Lung microvascular endothelial cell (primary cell): ENCODE measurements around the gene NUP214. TPM values are rescaled to one million over a fixed set of nuclear protein-coding genes. Genes with fewer than 3 reads are reported as not detected.
A peak's percentile ranks its signal among the peaks of the same experiment; 100 is the strongest.
"Not testable (repeated sequence)": the region's sequence is repeated elsewhere in the genome, so short reads cannot be mapped to it uniquely, and the experiment has no call there.

Source experiments
- DNase-seq, 2 donors: peaks; one replicate each; pipeline versions ENCODE4 v3.0.0 to v3.0.0-alpha.2; 2010; ENCODE audit warnings: low read depth in 2 of 2
- total RNA-seq: library from RNA; depleted of rRNA; stranded (reverse); fragments of >200 nt; gene quantifications from 2 replicates; pipeline ENCODE4 v1.2.1, GENCODE V29; 2014

NUP214 gene
- total RNA-seq, 1 donor from 2014 or later, result 7.5 TPM

DNA sequence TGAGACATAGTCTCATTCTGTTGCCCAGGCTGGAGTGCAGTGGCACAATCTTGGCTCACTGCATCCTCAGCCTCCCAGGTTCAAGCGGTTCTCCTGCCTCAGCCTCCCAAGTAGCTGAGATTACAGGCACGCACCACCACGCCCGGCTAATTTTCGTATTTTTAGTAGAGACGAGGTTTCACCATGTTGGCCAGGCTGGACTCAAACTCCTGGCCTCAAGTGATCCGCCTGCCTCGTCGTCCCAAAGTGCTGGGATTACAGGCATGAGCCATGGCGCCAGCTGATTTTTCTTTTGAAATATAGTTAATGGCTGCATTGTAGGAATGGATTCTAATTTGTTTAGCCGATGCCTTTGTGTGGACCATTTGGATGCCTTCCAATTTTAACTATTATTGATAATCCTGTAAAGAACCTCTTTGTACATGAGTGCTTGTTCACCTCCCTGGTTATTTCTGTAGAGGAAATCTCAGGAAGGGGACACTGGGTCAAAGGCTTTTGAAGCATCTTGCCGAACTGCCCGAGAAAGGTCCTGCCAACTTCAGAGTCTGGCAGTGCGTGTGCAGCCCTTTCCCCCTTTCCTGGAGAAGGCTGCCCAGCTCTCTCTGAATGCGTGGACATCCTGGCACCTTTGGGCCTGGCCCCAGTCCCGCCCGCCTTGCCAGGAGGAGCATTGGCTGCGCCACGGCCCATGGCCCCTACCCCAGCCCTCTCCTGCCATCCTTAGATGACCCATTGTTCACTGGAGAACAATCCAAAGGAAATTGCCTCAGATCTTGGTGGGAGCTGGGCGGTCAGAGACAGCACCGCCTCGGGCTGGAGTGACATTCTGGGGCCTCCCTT, 8.9 kb upstream of the NUP214 start:
- DNase-seq, result peak; percentile 13 to 66

DNA sequence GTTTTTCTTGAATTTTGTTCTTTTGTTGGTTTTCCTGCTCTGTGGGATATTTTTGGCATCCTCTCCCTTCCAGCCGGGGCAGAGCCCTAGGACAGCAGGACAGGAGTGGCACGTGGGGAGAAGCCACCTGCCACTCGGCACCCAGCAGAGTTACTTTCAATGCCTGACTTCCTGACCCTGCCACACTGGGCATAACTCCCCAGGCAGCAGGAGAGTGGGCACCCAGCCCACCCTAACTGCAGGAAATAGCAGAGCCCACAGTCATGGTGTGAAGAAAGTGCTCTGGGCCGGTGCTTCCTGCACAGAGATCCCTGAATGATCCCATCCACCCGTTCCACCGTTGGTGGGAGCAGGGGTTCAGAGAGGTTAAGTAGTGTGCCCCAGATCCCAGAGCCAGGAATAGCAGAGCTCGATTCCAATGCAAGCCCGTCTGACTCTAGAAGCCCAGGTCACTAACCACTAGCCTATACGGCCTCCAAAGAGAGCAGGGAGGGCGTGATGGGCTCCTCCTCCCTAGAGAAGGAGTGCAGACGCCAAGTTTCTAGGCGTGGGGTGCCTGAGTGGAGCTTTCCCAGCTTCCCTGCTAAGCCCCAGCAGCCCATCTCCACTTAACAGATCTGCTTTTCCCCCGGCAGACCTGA, 8.1 kb upstream of the NUP214 start:
- DNase-seq, result peak; percentile 19 to 70

DNA sequence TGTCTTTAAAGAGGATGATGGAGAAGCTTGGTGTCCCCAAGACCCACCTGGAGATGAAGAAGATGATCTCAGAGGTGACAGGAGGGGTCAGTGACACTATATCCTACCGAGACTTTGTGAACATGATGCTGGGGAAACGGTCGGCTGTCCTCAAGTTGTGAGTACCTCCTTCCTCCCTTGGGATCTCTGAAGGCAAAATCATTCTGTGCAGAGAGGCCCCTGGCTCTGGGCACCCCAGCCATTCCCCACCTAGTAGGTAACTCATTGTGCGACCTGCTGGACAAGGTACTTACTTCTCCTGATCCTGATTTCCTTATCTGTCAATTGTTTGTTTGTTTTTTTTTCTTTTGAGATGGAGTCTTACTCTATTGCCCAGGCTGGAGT, 7.6 kb upstream of the NUP214 start:
- DNase-seq, result no peak

DNA sequence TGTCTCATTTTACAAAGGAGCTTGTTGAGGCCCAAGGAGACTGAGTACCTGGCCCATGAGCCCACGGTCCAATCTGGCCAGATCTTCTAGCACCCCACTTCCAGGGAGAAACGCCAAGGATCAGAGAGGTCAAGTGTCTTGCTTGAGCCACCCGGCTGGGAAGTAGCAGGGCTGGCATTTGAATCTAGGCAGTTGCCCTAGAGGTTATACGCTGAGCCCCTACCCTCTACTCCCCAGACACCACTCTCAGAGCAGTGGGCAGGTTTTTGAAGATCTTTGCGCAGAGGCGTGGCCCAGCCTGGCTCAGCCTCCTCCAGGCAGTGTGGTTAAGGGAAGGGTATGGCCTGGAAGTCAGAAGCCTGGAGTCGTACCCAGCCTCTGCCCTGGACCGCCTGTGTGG, 5.8 kb upstream of the NUP214 start:
- no peak for DNase-seq

DNA sequence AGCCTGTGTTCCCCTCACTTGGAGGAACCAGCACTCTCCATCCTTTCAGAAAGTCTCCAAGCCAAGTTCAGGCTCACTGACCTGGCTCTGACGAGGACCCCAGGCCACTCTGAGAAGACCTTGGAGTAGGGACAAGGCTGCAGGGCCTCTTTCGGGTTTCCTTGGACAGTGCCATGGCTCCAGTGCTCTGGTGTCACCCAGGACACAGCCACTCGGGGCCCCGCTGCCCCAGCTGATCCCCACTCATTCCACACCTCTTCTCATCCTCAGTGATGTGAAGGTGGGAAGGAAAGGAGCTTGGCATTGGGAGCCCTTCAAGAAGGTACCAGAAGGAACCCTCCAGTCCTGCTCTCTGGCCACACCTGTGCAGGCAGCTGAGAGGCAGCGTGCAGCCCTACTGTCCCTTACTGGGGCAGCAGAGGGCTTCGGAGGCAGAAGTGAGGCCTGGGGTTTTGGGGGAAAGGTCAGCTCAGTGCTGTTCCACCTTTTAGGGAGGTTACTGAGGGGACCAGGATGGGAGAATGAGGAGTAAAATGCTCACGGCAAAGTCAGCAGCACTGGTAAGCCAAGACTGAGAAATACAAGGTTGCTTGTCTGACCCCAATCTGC, 4.7 kb upstream of the NUP214 start:
- no peak for DNase-seq

DNA sequence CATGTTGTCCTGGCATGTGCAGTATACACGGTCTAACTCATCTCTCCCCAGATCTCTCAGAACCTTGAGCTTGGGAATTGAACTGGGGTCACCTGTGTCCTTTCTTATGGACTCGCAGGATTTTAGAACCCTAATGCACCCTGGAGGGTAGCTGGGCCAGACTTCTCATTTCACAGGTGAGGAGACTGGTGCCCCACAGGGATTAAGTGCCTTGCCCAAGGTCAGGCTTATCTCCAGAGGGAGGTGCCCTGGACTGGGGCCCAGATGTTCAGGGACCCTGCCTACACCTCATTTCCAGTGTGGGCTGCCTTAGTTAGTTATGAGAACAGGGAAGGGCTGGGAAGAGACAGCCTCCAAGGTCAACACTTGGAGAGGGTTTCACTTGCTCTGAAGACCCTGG, 4.0 kb upstream of the NUP214 start:
- no peak for DNase-seq

DNA sequence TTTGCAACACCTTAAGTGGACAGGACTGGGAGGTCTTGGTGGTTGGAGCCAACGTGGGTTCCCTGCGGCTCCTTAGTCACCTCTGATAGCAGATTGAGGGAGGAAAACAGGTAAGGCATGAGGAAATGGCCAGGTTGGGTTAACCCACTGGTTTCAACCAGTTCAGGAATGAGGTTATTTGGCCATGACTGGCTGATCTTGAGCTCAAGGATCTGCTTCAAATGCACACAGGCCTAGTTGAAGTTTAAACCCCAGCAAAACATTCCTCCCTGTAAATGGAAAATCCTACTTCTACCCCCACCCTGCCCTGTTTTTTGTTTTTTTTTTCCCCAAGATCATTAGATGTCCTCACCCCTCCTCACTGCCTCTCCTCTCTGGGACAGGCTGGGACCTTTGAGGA, 3.2 kb upstream of the NUP214 start:
- DNase-seq, result no peak

DNA sequence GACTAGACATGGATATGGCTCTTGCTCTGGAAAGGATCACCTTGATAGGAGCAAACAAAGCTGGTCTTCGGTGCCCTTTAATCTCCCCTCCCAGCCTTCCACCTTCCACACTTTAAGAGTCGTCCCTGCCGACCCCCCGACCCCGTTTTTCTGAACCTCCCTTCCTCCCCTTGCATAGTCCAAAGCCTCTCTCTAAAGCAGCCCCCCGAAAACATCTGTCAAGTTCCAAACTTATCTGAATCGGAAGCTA, 423 bp upstream of the NUP214 start:
- no peak for DNase-seq

DNA sequence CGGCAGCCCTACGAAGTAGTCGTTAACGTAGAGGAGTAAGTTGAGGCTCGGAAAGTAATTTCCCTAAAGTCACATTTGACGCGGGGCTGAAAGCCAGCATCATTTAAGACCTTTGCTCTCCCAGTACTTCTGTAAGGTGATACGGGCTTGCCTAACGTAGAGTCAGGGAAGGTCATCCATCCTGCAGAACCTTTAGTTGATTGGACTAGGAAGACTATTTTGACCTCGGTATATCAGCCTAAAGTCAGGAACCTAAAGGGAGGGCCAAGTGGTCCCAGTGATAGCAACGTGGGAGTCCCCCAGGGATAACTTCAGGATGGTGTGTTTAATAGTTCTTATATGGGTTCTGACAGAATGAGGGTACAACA, 657 bp downstream of the NUP214 start:
- peak in 1 of 2 donors; percentile 8 for DNase-seq

DNA sequence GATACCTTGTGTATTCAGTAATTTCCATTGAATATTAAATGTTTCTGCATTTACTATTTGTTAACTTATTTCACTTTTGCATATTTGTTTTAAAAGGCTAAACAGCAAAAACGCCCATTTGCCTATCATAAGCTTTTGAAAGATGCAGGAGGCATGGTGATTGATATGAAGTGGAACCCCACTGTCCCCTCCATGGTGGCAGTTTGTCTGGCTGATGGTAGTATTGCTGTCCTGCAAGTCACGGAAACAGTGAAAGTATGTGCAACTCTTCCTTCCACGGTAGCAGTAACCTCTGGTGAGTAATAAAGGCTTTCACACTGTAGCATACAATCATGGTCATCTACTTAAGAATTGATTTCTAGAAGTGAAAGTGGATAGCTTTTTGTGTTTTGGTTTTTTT, 3.8 kb downstream of the NUP214 start:
- no peak for DNase-seq

DNA sequence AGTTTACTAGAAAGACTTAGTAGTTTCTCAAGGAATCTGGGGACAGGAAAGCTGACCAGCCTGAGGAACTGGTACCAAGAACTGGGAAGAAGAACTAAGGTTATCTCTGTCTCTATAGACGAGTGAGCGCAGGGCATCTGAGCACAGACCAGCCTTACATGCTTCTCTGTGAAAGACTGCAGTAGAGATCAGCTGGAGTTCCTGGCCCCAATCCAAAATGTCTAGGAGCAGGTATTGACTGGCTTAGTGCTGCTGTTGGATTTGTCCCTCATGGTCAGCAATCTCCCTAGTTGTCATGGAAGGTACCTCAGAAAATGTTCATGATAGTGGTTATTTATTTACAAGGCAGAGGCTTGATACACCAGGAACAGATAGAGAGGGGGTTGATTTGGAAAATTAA, 13.3 kb downstream of the NUP214 start:
- DNase-seq, result no peak

DNA sequence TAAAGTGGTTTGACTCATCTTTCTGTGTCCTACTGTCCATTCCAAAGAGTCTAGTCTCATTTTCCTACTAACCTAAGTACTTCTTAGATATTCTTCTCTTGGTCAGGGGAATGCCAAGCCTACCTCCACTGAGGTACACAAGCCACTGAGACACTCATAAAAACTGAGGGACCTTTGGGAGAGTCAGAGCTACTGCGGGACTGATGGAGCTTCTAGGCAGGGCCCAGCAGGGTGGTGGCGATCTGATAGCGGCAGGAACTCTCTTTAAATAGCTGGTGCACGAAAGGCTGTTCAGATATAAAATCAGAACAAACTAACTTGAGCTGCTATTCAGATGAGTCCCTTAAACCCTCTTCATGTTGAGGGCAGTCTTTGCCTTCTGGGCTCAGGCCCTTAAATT, 14.7 kb downstream of the NUP214 start:
- DNase-seq, result no peak

DNA sequence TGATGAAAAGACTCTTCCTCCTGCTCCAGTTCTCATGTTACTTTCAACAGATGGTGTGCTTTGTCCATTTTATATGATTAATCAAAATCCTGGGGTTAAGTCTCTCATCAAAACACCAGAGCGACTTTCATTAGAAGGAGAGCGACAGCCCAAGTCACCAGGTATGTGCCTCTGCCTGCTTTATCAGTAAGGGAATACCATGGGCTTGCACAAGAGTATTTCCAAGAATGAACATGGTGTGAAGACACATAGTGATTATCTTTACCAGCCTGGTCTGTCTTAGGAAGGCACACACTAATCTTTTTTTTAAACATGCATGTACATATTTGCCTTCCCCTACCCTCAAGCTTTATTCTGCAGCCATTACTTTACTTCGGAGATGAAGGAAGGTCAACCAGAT, 15.2 kb downstream of the NUP214 start:
- no peak for DNase-seq

DNA sequence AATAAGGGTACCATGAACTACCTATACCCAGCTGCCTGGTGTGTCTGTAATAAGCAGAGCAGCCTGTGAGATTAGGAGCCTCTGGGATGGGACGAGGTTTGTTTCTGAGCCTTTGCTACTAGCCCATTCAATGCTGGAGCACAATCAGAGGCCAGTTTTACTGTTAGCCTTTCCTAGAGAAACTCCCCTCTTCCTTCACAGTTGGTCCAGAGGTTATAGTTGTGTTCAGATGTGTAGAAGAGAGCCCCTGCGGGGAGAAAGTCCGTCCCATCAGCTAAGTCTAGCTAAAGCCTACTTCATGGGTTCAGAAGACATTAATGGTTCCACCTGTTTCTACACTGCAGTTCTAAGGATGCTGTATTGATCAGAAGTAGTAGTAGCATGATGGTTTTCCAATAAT, 16.8 kb downstream of the NUP214 start:
- no peak for DNase-seq

DNA sequence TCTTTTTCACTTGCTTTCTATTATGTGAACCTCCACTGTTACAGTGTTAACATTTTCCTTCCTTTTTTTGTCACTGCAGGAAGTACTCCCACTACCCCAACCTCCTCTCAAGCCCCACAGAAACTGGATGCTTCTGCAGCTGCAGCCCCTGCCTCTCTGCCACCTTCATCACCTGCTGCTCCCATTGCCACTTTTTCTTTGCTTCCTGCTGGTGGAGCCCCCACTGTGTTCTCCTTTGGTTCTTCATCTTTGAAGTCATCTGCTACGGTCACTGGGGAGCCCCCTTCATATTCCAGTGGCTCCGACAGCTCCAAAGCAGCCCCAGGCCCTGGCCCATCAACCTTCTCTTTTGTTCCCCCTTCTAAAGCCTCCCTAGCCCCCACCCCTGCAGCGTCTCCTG, 18.8 kb downstream of the NUP214 start:
- DNase-seq, result no peak

DNA sequence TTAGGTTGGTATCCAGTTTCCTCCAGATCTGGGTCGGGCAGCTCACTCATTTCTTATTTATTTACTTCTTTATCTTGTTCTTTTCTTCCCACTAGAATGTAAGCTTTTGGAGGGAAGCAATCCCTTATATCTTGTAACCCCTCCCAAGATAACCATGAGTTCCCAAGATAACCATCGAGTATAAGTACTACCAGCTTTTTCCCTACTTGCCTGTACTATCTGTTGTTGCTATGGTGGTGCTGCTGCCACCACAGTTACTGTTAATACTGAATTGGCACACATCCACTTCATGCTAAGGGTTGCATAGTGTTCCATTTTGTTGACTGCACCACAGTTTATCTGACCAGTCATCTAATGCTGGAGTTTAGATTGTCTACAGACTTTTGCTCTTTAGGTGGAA, 19.9 kb downstream of the NUP214 start:
- no peak for DNase-seq

DNA sequence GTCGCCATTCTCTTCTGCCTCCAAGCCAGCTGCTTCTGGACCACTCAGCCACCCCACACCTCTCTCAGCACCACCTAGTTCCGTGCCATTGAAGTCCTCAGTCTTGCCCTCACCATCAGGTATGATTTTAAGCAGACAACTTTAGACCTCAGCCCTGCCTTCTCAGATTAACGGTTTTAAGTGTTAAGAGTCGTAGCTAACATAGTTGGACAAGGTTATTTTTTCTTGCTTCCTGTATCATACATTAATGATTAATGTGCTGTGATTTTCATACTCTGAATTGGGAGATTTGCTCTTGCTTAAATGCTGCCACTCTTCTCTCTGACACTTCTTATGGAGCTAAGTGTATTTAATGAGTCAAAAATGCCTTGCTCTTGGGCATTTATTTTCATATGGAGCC, 20.8 kb downstream of the NUP214 start:
- DNase-seq, result no peak

DNA sequence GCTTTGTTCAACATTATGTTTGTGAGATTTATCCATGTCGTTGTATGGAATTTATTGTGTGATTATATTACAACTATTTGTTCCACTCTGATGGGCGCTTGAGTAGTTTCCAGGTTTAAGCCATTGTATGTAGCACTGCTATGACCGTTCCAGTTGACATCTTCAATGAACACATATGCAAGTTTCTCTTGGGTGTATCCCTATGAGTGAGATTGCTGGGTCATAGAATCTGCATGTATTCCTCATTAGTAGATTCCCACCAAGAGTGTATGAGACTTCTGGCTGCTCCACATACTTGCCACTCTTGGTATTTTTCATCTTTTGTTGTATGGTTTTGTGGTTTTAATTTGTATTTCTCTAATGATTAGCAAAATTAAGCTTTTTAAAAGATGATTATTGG, 22.9 kb downstream of the NUP214 start:
- no peak for DNase-seq

DNA sequence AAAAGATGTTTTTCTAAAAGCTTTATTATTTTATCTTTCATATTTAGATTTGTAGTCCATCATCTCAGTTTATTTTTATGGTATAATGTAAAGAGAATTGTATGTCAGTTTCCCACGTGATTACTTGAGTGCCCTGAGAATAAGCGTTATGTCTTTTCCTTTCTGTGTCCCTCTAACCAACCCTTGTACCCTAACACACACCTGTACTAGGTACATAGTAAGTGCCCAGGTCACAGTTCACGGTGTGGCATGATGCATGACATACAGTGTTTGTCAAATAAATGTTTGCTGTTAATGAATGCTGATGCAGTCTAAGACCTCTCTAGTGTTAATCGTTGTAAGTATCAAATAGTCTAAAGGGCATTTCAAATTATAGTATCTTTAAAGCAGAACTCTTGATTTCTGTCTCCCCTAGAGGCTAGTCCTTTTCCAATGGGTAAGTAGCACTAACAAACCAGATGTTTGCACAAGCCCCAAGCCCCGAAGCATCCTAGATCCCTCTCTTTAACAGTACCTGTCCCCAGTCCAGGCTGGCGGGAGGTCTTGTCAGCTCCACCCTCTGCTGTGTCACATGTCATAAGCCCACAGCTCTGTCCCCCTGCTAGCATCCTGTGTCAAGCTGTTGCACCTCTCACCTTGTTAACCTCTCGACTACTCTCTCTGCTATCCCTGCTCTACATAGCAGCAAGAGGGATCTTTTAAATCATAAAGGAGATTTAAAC, 23.7 kb downstream of the NUP214 start:
- no peak for DNase-seq

DNA sequence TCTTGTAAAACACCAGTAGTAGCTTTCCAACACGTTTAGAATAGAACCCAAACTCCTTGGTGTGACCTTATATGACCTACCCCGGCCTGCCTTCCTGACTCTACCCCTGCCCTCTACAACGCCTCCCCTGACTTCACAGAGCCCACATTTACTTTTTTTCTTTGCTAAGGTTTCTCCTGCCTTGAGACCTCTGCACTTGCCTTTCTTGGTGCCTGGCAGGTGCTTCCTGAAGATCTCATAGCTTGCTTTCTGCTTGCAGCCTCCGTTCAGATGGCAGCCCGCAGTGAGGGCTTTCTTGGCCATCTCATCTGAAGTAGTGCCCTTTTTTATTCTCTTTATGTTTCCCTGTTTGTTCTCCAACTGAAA, 24.3 kb downstream of the NUP214 start:
- DNase-seq, result peak in 1 of 2 donors; percentile 12

DNA sequence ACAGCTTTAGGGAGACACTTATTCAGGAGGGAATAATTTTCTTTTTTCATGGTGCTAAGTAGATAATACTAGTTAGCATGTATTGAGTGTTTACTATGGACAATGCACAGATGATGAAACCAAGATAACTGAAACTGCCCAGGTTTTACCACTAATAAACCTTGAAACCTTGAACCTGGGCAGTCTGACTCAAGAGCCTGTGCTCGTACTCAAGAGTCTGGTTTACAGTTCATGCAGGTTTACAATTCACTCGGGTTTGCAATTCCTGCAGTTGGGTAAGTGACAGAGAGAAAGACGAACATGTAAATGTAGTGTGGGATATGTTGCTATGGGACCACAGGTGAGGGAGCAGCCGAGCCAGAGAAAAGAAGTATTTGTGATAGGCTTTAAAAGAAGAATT, 28.2 kb downstream of the NUP214 start:
- DNase-seq, result no peak

DNA sequence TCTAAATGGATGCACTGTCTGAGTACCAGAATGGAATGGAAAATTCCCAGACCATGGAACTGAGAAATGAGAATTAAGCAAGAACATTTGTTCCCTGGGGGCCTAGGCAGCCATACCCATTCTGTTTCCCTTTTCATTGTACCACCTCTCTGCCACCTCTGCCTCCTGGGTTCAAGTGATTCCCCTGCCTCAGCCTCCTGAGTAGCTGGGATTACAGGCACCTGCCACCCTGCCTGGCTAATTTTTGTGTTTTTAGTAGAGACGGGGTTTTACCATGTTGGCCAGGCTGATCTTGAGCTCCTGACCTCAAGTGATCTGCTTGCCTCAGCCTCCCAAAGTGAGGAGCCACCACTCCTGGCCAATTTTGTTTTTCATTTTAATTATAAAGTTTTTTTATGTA, 33.3 kb downstream of the NUP214 start:
- not testable (repeated sequence) for DNase-seq
